Fibroblast of lung (primary cell): Measurements from ENCODE around the gene NR2E1. TPM values are rescaled to one million over a fixed set of nuclear protein-coding genes. Genes with fewer than 3 reads are reported as not detected.

Experiments used
- DNase-seq, 2 donors: peaks; one replicate each; pipeline versions ENCODE4 v3.0.0 to v3.0.0-alpha.2; 2010; ENCODE audit warnings: low read depth in 2 of 2
- H2AFZ ChIP-seq: 2 replicates; pipeline ENCODE4 v1.5.1; 2012; ENCODE audit warnings: low read length, control low read depth, inconsistent platforms
- H3K27ac ChIP-seq: 2 replicates; pipeline ENCODE4 v1.5.1; 2011; ENCODE audit warnings: low read length, control low read depth; ENCODE audit not compliant: insufficient read depth
- H3K27me3 ChIP-seq: 2 replicates; pipeline ENCODE4 v1.5.1; 2011; ENCODE audit warnings: mild to moderate bottlenecking, low read length; ENCODE audit not compliant: control insufficient read depth, insufficient read depth
- H3K36me3 ChIP-seq: 2 replicates; pipeline ENCODE4 v1.5.1; 2011; ENCODE audit warnings: low read length; ENCODE audit not compliant: control insufficient read depth, insufficient read depth
- H3K4me1 ChIP-seq: 2 replicates; pipeline ENCODE4 v1.5.1; 2011; ENCODE audit warnings: low read length; ENCODE audit not compliant: control insufficient read depth, insufficient read depth; ENCODE audit errors: extremely low read depth
- H3K4me2 ChIP-seq: 2 replicates; pipeline ENCODE4 v1.5.1; 2011; ENCODE audit warnings: low read length, control low read depth; ENCODE audit not compliant: insufficient read depth; ENCODE audit errors: extremely low read depth
- H3K4me3 ChIP-seq, 4 experiments: fragments of 200-600 bp in 1 of 4; sonication (generic) in 1 of 4; replicated peaks in 1 of 4; 2 replicates each; pipeline ENCODE4 v1.5.1; 2011 to 2016; ENCODE audit warnings: low read length in 4 of 4, low read depth in 3 of 4, mild to moderate bottlenecking in 3 of 4, control low read depth in 2 of 4, inconsistent platforms in 1 of 4, mixed read lengths in 1 of 4; ENCODE audit not compliant: insufficient read depth in 1 of 4; ENCODE audit errors: control extremely low read depth in 1 of 4
- H3K79me2 ChIP-seq: 2 replicates; pipeline ENCODE4 v1.5.1; 2012; ENCODE audit warnings: mild to moderate bottlenecking, low read length, inconsistent platforms; ENCODE audit not compliant: control insufficient read depth, insufficient read depth
- H3K9ac ChIP-seq: 2 replicates; pipeline ENCODE4 v1.5.1; 2011; ENCODE audit warnings: mild to moderate bottlenecking, low read length, control low read depth; ENCODE audit not compliant: insufficient read depth
- H3K9me3 ChIP-seq: 2 replicates; pipeline ENCODE4 v1.5.1; 2012; ENCODE audit warnings: low read depth, low read length; ENCODE audit not compliant: control insufficient read depth, insufficient read depth
- H4K20me1 ChIP-seq: 2 replicates; pipeline ENCODE4 v1.5.1; 2011; ENCODE audit warnings: low read length; ENCODE audit not compliant: control insufficient read depth, insufficient read depth; ENCODE audit errors: extremely low read depth
- CTCF ChIP-seq, 2 donors: IDR thresholded peaks in 1 of 2; conservative IDR thresholded peaks in 1 of 2; 1 replicate in 1 of 2; 2 replicates in 1 of 2; pipeline ENCODE4 v1.5.1; 2011 to 2012; ENCODE audit warnings: low read length in 2 of 2, control low read depth in 1 of 2, inconsistent platforms in 1 of 2, low read depth in 1 of 2, mild to moderate bottlenecking in 1 of 2
- EZH2 ChIP-seq: IDR thresholded peaks from 2 replicates; pipeline ENCODE4 v1.5.1; 2012; ENCODE audit warnings: low read length, control low read depth, mild to moderate bottlenecking; ENCODE audit errors: missing control alignments
- polyA plus RNA-seq, 2 donors: library from polyadenylated mRNA; depleted of rRNA in 1 of 2; stranded (reverse) in 1 of 2; unstranded in 1 of 2; fragments of >200 nt; gene quantifications; 2 replicates each; pipeline ENCODE4 v1.2.1, GENCODE V29; 2011 to 2012; ENCODE audit warnings: missing spikeins in 1 of 2
- total RNA-seq: library from RNA; depleted of rRNA; stranded (reverse); fragments of >200 nt; gene quantifications from 2 replicates; pipeline ENCODE4 v1.2.1, GENCODE V29; 2014

NR2E1 gene
- total and polyA plus RNA-seq, 2 donors (not counting 1 experiment from before 2014, with no cell fraction given), result not detected

GRCh38 chr6:108195209-108195608, 29.4 kb downstream of the NR2E1 start:
- TF ChIP-seq CTCF (conservative IDR thresholded peaks at IDR 0.05 in 1 of 2, IDR thresholded peaks at IDR 0.05 in 1 of 2; ENCODE audit: low read depth in 1 of 2, low read length in 2 of 2) (no peak), EZH2 (no peak)
- peaks cover 2% of the 10 kb centered on the region for H3K27me3 ChIP-seq
- H4K20me1 ChIP-seq, result no peaks in the 10 kb centered on the region

GRCh38 chr6:108198761-108199498, 33.1 kb downstream of the NR2E1 start:
- Histone ChIP-seq H2AFZ (no peak overlapping the region), H4K20me1 (no peaks in the 10 kb centered on the region), H3K4me2 (no peak overlapping the region), H3K27me3 (no peaks in the 10 kb centered on the region), H3K79me2 (no peaks in the 10 kb centered on the region), H3K27ac (no peak overlapping the region), H3K4me1 (no peaks in the 10 kb centered on the region), H3K9me3 (no peaks in the 10 kb centered on the region), H3K9ac (no peak overlapping the region), H3K36me3 (no peaks in the 10 kb centered on the region), H3K4me3 (no peak overlapping the region)
- no peak for TF ChIP-seq EZH2
- no peak for TF ChIP-seq CTCF (conservative IDR thresholded peaks at IDR 0.05 in 1 of 2, IDR thresholded peaks at IDR 0.05 in 1 of 2; ENCODE audit: low read depth in 1 of 2, low read length in 2 of 2)
- no peak for DNase-seq

More at GRCh38 chr6:108195209-108195608, 29.4 kb downstream of the NR2E1 start:
- Histone ChIP-seq H2AFZ (no peak overlapping the region), H3K4me3 (no peak overlapping the region), H3K4me2 (no peak overlapping the region), H3K9me3 (no peaks in the 10 kb centered on the region), H3K36me3 (no peaks in the 10 kb centered on the region), H3K9ac (no peak overlapping the region), H3K27ac (no peak overlapping the region), H3K79me2 (no peaks in the 10 kb centered on the region), H3K4me1 (no peaks in the 10 kb centered on the region)
- DNase-seq, result no peak

- H3K4me3 ChIP-seq, result no peak overlapping the region
- no peak overlapping the region for H3K4me2 ChIP-seq
- no peaks in the 10 kb centered on the region for H3K27me3 ChIP-seq
- H2AFZ ChIP-seq, result no peak overlapping the region
- no peaks in the 10 kb centered on the region for H3K36me3 ChIP-seq
- TF ChIP-seq EZH2 (no peak), CTCF (conservative IDR thresholded peaks at IDR 0.05 in 1 of 2, IDR thresholded peaks at IDR 0.05 in 1 of 2; ENCODE audit: low read depth in 1 of 2, low read length in 2 of 2) (no peak)
- DNase-seq, result no peak
- H3K27ac ChIP-seq, result no peak overlapping the region
- no peak overlapping the region for H3K9ac ChIP-seq
- no peaks in the 10 kb centered on the region for H3K79me2 ChIP-seq
- H3K4me1 ChIP-seq, result no peaks in the 10 kb centered on the region
- H4K20me1 ChIP-seq, result no peaks in the 10 kb centered on the region
- no peaks in the 10 kb centered on the region for H3K9me3 ChIP-seq
These were observed 34.4 kb downstream of the NR2E1 start for GRCh38 chr6:108200186-108200585.
